Measurements from ENCODE around the gene MOCS1. TPM values are rescaled to one million over a fixed set of nuclear protein-coding genes. Genes with fewer than 3 reads are reported as not detected.

Gene MOCS1
- total and polyA plus RNA-seq, 9 of the 15 experiments (the other 6 are each of a cell fraction or from before 2014, with no cell fraction given): 0.69 to 12.7 (median 8.7) TPM

DNA sequence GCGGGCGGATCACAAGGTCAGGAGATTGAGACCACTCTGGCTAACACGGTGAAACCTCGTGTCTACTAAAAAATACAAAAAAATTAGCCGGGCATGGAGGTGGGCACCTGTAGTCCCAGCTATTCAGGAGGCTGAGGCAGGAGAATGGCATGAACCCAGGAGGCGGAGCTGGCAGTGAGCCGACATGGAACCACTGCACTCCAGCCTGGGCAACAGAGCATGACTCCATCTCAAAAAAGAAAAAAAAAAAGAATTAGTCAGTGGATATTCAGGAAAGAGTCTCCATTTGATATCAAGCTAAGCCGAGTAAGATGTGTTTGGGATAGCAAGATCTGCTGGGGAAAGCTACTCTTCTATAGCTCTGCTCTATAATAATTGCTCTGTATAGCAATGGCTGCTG, 41.0 kb downstream of the MOCS1 start:
- FAIRE-seq: no peak
- POLR2A ChIA-PET: no interaction called here
- Histone ChIP-seq H3K27me3 (ENCODE audit: control insufficient read depth in 2 of 2, insufficient read depth in 2 of 2, low read length in 2 of 2) (peaks cover 9 to 17% of the 10 kb centered on the region in 2 experiments; a peak in 4 of 5 replicates), H3K79me2 (ENCODE audit: control insufficient read depth, insufficient read depth, low read length) (no peaks in the 10 kb centered on the region), H3K9me3 (replicated peaks; ENCODE audit: control insufficient read depth, insufficient read depth, low read depth, low read length) (no peaks in the 10 kb centered on the region), H3K9ac (ENCODE audit: insufficient read depth in 1 of 2, low read depth in 2 of 2, low read length in 2 of 2) (no peak overlapping the region), H3K9me1 (ENCODE audit: control insufficient read depth, insufficient read depth, low read length) (no peaks in the 10 kb centered on the region), H3K4me3 (no peak overlapping the region), H3K4me1 (replicated peaks in 1 of 2; ENCODE audit: control insufficient read depth in 2 of 2, insufficient read depth in 2 of 2, low read length in 2 of 2) (no peaks in the 10 kb centered on the region), H3K4me2 (ENCODE audit: insufficient read depth, low read length) (no peak overlapping the region), H3K36me3 (ENCODE audit: control insufficient read depth, insufficient read depth, low read length) (no peaks in the 10 kb centered on the region), H3K27ac (ENCODE audit: extremely low read depth, low read depth, low read length) (no peak overlapping the region), H2AFZ (ENCODE audit: low read depth, low read length) (no peak overlapping the region), H4K20me1 (replicated peaks; ENCODE audit: control insufficient read depth, insufficient read depth, low read length) (no peaks in the 10 kb centered on the region)
- in situ Hi-C loops (cut with MboI) (no loop called here), intact Hi-C loops (cut with micrococcal nuclease) (loop anchor here (5.0 kb wide), 2 partner anchors 531 to 546 kb away; no protein-coding TSS in a partner anchor)
- ATAC-seq: no peak
- no TSS peak for BruUV-seq (replicated peaks)
- TF ChIP-seq ZNF57 (CRISPR knock-in tag; IDR thresholded peaks at IDR 0.05): no peak
- TF ChIP-seq CHD1 (IDR thresholded peaks at IDR 0.05; ENCODE audit: low read length): no peak
- TF ChIP-seq CBX2 (IDR thresholded peaks at IDR 0.05; ENCODE audit: insufficient read depth, low read length, poor library complexity, severe bottlenecking): no peak
- no peak for TF ChIP-seq ESRRB (CRISPR knock-in tag; IDR thresholded peaks at IDR 0.05; ENCODE audit: borderline replicate concordance)
- no peak for TF ChIP-seq HDAC2 (IDR thresholded peaks at IDR 0.05)
- TF ChIP-seq, protein P1, sequence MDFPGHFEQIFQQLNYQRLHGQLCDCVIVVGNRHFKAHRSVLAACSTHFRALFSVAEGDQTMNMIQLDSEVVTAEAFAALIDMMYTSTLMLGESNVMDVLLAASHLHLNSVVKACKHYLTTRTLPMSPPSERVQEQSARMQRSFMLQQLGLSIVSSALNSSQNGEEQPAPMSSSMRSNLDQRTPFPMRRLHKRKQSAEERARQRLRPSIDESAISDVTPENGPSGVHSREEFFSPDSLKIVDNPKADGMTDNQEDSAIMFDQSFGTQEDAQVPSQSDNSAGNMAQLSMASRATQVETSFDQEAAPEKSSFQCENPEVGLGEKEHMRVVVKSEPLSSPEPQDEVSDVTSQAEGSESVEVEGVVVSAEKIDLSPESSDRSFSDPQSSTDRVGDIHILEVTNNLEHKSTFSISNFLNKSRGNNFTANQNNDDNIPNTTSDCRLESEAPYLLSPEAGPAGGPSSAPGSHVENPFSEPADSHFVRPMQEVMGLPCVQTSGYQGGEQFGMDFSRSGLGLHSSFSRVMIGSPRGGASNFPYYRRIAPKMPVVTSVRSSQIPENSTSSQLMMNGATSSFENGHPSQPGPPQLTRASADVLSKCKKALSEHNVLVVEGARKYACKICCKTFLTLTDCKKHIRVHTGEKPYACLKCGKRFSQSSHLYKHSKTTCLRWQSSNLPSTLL (IDR thresholded peaks at IDR 0.05): no peak
- no peak for TF ChIP-seq ZNF764 (CRISPR knock-in tag; IDR thresholded peaks at IDR 0.05; ENCODE audit: low read depth)
- no peak for TF ChIP-seq KAT7 (CRISPR knock-in tag; IDR thresholded peaks at IDR 0.05; ENCODE audit: borderline replicate concordance)
- TF ChIP-seq ZNF766 (CRISPR knock-in tag; conservative IDR thresholded peaks at IDR 0.05): no peak
- TF ChIP-seq SPI1 (IDR thresholded peaks at IDR 0.05; ENCODE audit: borderline replicate concordance, low read depth, low read length): no peak
- TF ChIP-seq, protein P2, sequence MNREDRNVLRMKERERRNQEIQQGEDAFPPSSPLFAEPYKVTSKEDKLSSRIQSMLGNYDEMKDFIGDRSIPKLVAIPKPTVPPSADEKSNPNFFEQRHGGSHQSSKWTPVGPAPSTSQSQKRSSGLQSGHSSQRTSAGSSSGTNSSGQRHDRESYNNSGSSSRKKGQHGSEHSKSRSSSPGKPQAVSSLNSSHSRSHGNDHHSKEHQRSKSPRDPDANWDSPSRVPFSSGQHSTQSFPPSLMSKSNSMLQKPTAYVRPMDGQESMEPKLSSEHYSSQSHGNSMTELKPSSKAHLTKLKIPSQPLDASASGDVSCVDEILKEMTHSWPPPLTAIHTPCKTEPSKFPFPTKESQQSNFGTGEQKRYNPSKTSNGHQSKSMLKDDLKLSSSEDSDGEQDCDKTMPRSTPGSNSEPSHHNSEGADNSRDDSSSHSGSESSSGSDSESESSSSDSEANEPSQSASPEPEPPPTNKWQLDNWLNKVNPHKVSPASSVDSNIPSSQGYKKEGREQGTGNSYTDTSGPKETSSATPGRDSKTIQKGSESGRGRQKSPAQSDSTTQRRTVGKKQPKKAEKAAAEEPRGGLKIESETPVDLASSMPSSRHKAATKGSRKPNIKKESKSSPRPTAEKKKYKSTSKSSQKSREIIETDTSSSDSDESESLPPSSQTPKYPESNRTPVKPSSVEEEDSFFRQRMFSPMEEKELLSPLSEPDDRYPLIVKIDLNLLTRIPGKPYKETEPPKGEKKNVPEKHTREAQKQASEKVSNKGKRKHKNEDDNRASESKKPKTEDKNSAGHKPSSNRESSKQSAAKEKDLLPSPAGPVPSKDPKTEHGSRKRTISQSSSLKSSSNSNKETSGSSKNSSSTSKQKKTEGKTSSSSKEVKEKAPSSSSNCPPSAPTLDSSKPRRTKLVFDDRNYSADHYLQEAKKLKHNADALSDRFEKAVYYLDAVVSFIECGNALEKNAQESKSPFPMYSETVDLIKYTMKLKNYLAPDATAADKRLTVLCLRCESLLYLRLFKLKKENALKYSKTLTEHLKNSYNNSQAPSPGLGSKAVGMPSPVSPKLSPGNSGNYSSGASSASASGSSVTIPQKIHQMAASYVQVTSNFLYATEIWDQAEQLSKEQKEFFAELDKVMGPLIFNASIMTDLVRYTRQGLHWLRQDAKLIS (CRISPR knock-in tag; IDR thresholded peaks at IDR 0.05): no peak
- no peak for TF ChIP-seq POLR2B (IDR thresholded peaks at IDR 0.05; ENCODE audit: low read depth, partially characterized antibody)
- no peak for TF ChIP-seq NBN (IDR thresholded peaks at IDR 0.05; ENCODE audit: low read depth)
- no peak for TF ChIP-seq SMARCB1 (IDR thresholded peaks at IDR 0.05; ENCODE audit: insufficient read length, low read depth)
- TF ChIP-seq ARNT (IDR thresholded peaks at IDR 0.05): no peak
- DNase-seq (ENCODE audit: extremely low read depth in 1 of 4, low spot score in 3 of 4): no peak
- CTCF ChIA-PET (ENCODE audit: low intra/inter-chr PET ratio): interaction anchor here (1.9 kb wide), 1 partner anchor 545 kb away, joined by 5 read pairs; no protein-coding TSS in a partner anchor
- 0% methylated on average over 8 of the region's 8 CpGs for WGBS (ENCODE audit: insufficient coverage, low coverage, missing lambda C conversion rate)
